Lower leg skin (tissue), 4 donors: ENCODE measurements around the gene RER1. TPM values are rescaled to one million over a fixed set of nuclear protein-coding genes. Genes with fewer than 3 reads are reported as not detected.

ENCODE experiments used
- DNase-seq, 2 donors: peaks; one replicate each; pipeline ENCODE4 v3.0.0-alpha.2; 2019; ENCODE audit warnings: low spot score in 2 of 2
- H3K4me3 ChIP-seq: fragments of 200-600 bp; sonication (generic); 2 replicates; pipeline ENCODE4 v1.5.1; 2017; ENCODE audit warnings: mild to moderate bottlenecking, low read depth; ENCODE audit not compliant: poor library complexity, severe bottlenecking
- CTCF ChIP-seq, 3 donors: fragments of 450-650 bp; IDR thresholded peaks; one replicate each; pipeline ENCODE4 v1.5.1; 2016; ENCODE audit warnings: antibody characterized with exemption in 3 of 3, mild to moderate bottlenecking in 3 of 3, moderate library complexity in 2 of 3
- POLR2A ChIP-seq, 2 donors: fragments of 450-650 bp; IDR thresholded peaks; one replicate each; pipeline ENCODE4 v1.6.1; 2016 to 2017; ENCODE audit warnings: antibody characterized with exemption in 2 of 2, mild to moderate bottlenecking in 1 of 2, moderate library complexity in 1 of 2
- WGBS, 2 donors: methylation state at CpG; one replicate each; pipeline ENCODE4 v1.1.5; 2018; 5-methylcytosine and 5-hydroxymethylcytosine counted together
- intact Hi-C: fragments of 100-400 bp; cut with DNase I; formaldehyde crosslinking; loops from one replicate; pipeline ENCODE4 v1.15.0; 2023; ENCODE audit warnings: low total_unique reads
- total RNA-seq, 4 donors: library from RNA; depleted of rRNA; stranded (reverse); fragments of >200 nt; gene quantifications; one replicate each; pipeline ENCODE4 v1.1.0, GENCODE V29; 2016

Gene RER1
- total RNA-seq, 4 donors from 2014 or later = 67.4 to 114 (median 70.7) TPM

- WGBS, 2 donors = 61 to 69% methylated on average over 11 of the region's 11 CpGs
- no peak overlapping the region for H3K4me3 ChIP-seq
- TF ChIP-seq CTCF (IDR thresholded peaks at IDR 0.05) (no peak), POLR2A (IDR thresholded peaks at IDR 0.05) (no peak)
- intact Hi-C loops = no loop called here
- DNase-seq = no peak
Observed at GRCh38 chr1:2415337-2415736, 23.7 kb downstream of the RER1 start.

- WGBS, 2 donors = 34 to 39% methylated on average over 9 to 16 of the region's 19 CpGs
Observed at GRCh38 chr1:2415801-2416208, 24.2 kb downstream of the RER1 start.

GRCh38 chr1:2416403-2416802, 24.8 kb downstream of the RER1 start:
- TF ChIP-seq CTCF (IDR thresholded peaks at IDR 0.05) = no peak
- no peak for TF ChIP-seq POLR2A (IDR thresholded peaks at IDR 0.05)
- 19 to 25% methylated on average over 8 to 12 of the region's 12 CpGs for WGBS, 2 donors
- intact Hi-C loops = no loop called here
- no peak for DNase-seq
- H3K4me3 ChIP-seq = no peak overlapping the region

More at GRCh38 chr1:2415801-2416208, 24.2 kb downstream of the RER1 start:
- no peak for DNase-seq
- intact Hi-C loops = no loop called here
- no peak overlapping the region for H3K4me3 ChIP-seq
- TF ChIP-seq POLR2A (IDR thresholded peaks at IDR 0.05) (no peak), CTCF (IDR thresholded peaks at IDR 0.05) (no peak)

GRCh38 chr1:2417083-2417832, 25.6 kb downstream of the RER1 start:
- DNase-seq = no peak
- intact Hi-C loops = no loop called here
- WGBS, 2 donors = 73 to 80% methylated on average over 13 of the region's 13 CpGs
- H3K4me3 ChIP-seq = no peak overlapping the region
- no peak for TF ChIP-seq POLR2A (IDR thresholded peaks at IDR 0.05)
- TF ChIP-seq CTCF (IDR thresholded peaks at IDR 0.05) = no peak

- no peak for DNase-seq
- no peak for TF ChIP-seq POLR2A (IDR thresholded peaks at IDR 0.05)
- 72 to 83% methylated on average over 11 to 14 of the region's 14 CpGs for WGBS, 2 donors
- intact Hi-C loops = no loop called here
- no peak overlapping the region for H3K4me3 ChIP-seq
Observed at GRCh38 chr1:2417833-2418225, 26.2 kb downstream of the RER1 start.

- intact Hi-C loops = no loop called here
Observed at GRCh38 chr1:2418791-2419320, 27.2 kb downstream of the RER1 start.

More at GRCh38 chr1:2418791-2419320, 27.2 kb downstream of the RER1 start:
- no peak for TF ChIP-seq POLR2A (IDR thresholded peaks at IDR 0.05)
- no peak for TF ChIP-seq CTCF (IDR thresholded peaks at IDR 0.05)
- no peak for DNase-seq
- H3K4me3 ChIP-seq = no peak overlapping the region
- WGBS, 2 donors = 79 to 82% methylated on average over 16 of the region's 16 CpGs
